Esophagus muscularis mucosa (tissue), 4 donors: ENCODE results near the gene PRODH2. TPM values are rescaled to one million over a fixed set of nuclear protein-coding genes. Genes with fewer than 3 reads are reported as not detected.
"Not testable (repeated sequence)": the region's sequence is repeated elsewhere in the genome, so short reads cannot be mapped to it uniquely, and the experiment has no call there.

Source experiments
- DNase-seq: peaks from one replicate; pipeline ENCODE4 v3.0.0-alpha.2; 2017; ENCODE audit errors: extremely low spot score
- H3K27ac ChIP-seq, 4 donors: fragments of 200-600 bp; sonication (generic); replicated peaks in 1 of 4; 1 replicate in 3 of 4; 2 replicates in 1 of 4; pipeline ENCODE4 v1.5.1; 2016 to 2019; ENCODE audit warnings: mild to moderate bottlenecking in 1 of 4
- H3K27me3 ChIP-seq, 4 donors: fragments of 200-600 bp; sonication (generic); one replicate each; pipeline versions ENCODE4 v1.5.1 to v1.6.0; 2016 to 2019
- H3K36me3 ChIP-seq, 4 donors: fragments of 200-600 bp; sonication (generic); one replicate each; pipeline ENCODE4 v1.5.1; 2016 to 2019
- H3K4me1 ChIP-seq, 4 donors: fragments of 200-600 bp; sonication (generic); one replicate each; pipeline ENCODE4 v1.5.1; 2016 to 2019
- H3K4me3 ChIP-seq, 4 donors: fragments of 200-600 bp; sonication (generic); 1 replicate in 2 of 4; 2 replicates in 2 of 4; pipeline ENCODE4 v1.5.1; 2016 to 2019; ENCODE audit warnings: mild to moderate bottlenecking in 4 of 4, moderate library complexity in 1 of 4
- H3K9me3 ChIP-seq, 4 donors: fragments of 200-600 bp; sonication (generic); 1 replicate in 3 of 4; 2 replicates in 1 of 4; pipeline ENCODE4 v1.5.1; 2016 to 2019
- EP300 ChIP-seq: sonication (generic); formaldehyde crosslinking; IDR thresholded peaks from one replicate; pipeline ENCODE4 v1.6.1; 2017; ENCODE audit warnings: antibody characterized with exemption
- POLR2A ChIP-seq: fragments of 450-650 bp; IDR thresholded peaks from one replicate; pipeline ENCODE4 v1.6.1; 2017; ENCODE audit warnings: antibody characterized with exemption, moderate library complexity, mild to moderate bottlenecking, low read depth
- POLR2AphosphoS5 ChIP-seq, 2 donors: sonication (generic); formaldehyde crosslinking; IDR thresholded peaks; one replicate each; pipeline ENCODE4 v1.6.1; 2017; ENCODE audit warnings: antibody characterized with exemption in 2 of 2
- WGBS: methylation state at CpG from one replicate; pipeline ENCODE4 v1.1.5; 2018; 5-methylcytosine and 5-hydroxymethylcytosine counted together
- intact Hi-C: fragments of 100-400 bp; cut with DNase I; formaldehyde crosslinking; loops from one replicate; pipeline ENCODE4 v1.15.1; 2023
- total RNA-seq, 4 donors: library from RNA; depleted of rRNA; stranded (reverse); fragments of >200 nt; gene quantifications; one replicate each; pipeline versions ENCODE4 v1.1.0 to v1.2.1, GENCODE V29; 2016
- TF ChIP-seq, protein P1 (sequence below), 3 experiments: fragments of 200-600 bp in 2 of 3; fragments of 450-650 bp in 1 of 3; sonication (generic) in 2 of 3; IDR thresholded peaks; one replicate each; pipeline ENCODE4 v1.5.1; 2017 to 2019; ENCODE audit warnings: antibody characterized with exemption in 3 of 3, mild to moderate bottlenecking in 2 of 3, moderate library complexity in 1 of 3

Gene PRODH2
- total RNA-seq, 4 donors from 2014 or later = not detected

DNA sequence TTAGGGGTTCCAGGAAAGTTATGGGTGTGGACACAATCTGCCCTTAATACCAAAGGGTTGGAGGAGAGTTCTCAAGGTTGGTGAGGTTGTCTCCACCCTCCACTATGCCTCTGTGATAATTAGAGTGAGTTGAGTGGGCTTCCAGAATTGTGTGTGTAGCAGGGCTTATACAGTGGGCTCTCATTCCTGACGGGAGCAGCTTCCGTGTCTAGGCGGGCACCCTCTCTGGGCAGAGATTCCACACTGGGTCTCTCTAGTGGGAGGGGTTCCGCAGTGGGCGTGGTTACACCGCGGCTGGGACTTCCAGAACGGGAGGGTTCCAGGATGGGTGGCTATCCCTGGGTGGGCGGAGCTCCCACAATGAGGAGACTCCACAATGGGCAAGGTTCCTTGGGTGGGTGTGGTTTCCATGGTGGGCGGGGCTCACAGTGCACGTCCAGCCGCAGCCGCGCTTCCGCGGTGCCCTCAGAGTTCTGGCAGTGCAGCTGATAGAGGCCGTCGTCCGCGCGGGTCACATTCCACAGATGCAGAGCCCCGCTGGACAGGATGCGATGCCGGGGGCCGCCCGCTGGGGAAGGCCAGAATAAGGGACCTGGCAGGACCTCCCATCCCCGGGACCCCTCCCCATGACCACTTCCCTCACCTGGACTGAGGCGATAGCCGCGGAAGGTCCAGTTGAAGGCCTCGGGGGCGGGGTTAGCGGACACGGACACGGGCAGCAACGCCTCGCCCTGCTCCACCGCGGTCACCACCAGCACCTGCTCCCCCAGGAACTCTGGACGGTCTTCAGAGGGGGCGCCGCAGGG, 31.2 kb upstream of the PRODH2 start:
- intact Hi-C loops = no loop called here
- H3K4me1 ChIP-seq = peaks cover 9 to 25% (median 23%) of the 10 kb centered on the region in 4 donors
- H3K36me3 ChIP-seq = no peaks in the 10 kb centered on the region
- WGBS = 19% methylated on average over 6 of the region's 42 CpGs
- no peak overlapping the region for H3K27ac ChIP-seq
- no peak for TF ChIP-seq POLR2AphosphoS5 (IDR thresholded peaks at IDR 0.05)
- TF ChIP-seq, protein P1, sequence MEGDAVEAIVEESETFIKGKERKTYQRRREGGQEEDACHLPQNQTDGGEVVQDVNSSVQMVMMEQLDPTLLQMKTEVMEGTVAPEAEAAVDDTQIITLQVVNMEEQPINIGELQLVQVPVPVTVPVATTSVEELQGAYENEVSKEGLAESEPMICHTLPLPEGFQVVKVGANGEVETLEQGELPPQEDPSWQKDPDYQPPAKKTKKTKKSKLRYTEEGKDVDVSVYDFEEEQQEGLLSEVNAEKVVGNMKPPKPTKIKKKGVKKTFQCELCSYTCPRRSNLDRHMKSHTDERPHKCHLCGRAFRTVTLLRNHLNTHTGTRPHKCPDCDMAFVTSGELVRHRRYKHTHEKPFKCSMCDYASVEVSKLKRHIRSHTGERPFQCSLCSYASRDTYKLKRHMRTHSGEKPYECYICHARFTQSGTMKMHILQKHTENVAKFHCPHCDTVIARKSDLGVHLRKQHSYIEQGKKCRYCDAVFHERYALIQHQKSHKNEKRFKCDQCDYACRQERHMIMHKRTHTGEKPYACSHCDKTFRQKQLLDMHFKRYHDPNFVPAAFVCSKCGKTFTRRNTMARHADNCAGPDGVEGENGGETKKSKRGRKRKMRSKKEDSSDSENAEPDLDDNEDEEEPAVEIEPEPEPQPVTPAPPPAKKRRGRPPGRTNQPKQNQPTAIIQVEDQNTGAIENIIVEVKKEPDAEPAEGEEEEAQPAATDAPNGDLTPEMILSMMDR (IDR thresholded peaks at IDR 0.05) = no peak
- no peak for TF ChIP-seq POLR2A
- TF ChIP-seq EP300 = no peak
- H3K27me3 ChIP-seq = peaks cover 0 to 78% (median 38%) of the 10 kb centered on the region in 4 donors
- DNase-seq = no peak
- H3K4me3 ChIP-seq = no peak overlapping the region
- peaks cover 0 to 9% (median 6%) of the 10 kb centered on the region in 4 donors for H3K9me3 ChIP-seq

DNA sequence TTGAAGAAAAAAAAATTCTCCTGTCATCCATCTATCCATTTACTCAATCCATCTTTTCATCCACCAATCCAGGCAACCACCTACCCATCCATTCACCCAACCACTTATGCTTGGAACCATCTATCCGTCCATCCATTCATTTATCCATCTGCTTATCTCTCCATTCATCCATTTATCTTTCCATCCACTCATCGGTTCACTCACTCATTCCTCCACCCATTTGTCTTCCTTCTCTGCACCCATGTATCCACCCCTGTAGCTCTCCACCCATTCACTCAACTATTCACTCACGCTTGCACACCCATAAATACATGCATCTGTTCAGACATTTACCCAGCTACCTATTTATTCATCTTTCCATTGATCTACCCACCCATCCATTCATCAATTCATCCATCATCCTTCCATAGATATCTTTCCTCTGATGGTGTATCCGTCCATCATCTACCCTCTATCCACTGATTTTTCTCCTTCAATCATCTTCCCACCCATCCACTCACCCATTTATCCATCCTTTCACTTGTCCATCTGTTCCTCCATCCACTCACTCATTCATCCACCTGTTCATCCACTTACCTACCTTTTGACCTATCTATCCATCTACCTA, 30.1 kb upstream of the PRODH2 start:
- TF ChIP-seq EP300 (no peak), POLR2AphosphoS5 (IDR thresholded peaks at IDR 0.05) (no peak), POLR2A (no peak)
- TF ChIP-seq, protein P1 (IDR thresholded peaks at IDR 0.05) = no peak
- WGBS = 86% methylated on average over 4 of the region's 4 CpGs
- intact Hi-C loops = no loop called here
- H3K27ac ChIP-seq = no peak overlapping the region
- H3K36me3 ChIP-seq = no peaks in the 10 kb centered on the region
- no peak for DNase-seq
- peaks cover 0 to 18% (median 13%) of the 10 kb centered on the region in 4 donors for H3K9me3 ChIP-seq
- H3K4me3 ChIP-seq = no peak overlapping the region
- H3K27me3 ChIP-seq = peaks cover 0 to 74% (median 33%) of the 10 kb centered on the region in 4 donors
- H3K4me1 ChIP-seq = peaks cover 9 to 25% (median 23%) of the 10 kb centered on the region in 4 donors

DNA sequence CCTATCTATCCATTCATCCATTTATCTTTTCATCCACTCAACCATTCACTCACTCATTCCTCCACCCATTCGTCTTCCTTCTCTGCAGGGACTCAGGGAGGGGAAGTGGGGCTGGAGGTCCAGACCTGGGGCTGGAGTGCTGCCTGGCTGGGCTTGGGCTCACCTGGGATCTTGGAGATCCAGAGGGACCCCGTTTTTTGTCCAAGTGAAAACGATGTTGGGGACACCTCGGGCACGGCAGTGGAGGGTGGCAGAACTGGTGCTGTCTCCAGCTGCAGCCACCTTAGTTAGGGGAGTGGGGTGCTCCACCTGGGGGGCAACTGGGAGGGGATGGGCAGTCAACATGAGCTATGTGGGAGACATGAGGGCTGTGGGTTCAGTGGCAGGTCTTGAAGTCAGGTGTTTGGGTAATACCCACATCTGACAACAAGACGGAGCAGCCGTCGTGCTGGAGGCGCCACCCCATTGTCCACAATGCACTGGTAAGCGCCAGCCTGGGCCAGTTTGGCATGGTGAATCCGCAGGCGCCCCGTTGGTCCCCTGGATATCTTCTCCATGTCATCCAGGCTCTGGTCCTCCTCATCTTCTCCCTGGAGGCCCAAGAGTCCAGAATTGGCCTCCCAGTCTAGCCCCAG, 29.4 kb upstream of the PRODH2 start:
- peaks cover 0 to 72% (median 32%) of the 10 kb centered on the region in 4 donors for H3K27me3 ChIP-seq
- intact Hi-C loops = no loop called here
- WGBS = 82% methylated on average over 13 of the region's 13 CpGs
- no peak for TF ChIP-seq EP300
- TF ChIP-seq, protein P1 (IDR thresholded peaks at IDR 0.05) = no peak
- TF ChIP-seq POLR2AphosphoS5 (IDR thresholded peaks at IDR 0.05) = no peak
- TF ChIP-seq POLR2A = no peak
- no peak overlapping the region for H3K4me3 ChIP-seq
- no peak for DNase-seq
- peaks cover 0 to 18% (median 13%) of the 10 kb centered on the region in 4 donors for H3K9me3 ChIP-seq
- H3K27ac ChIP-seq = no peak overlapping the region
- peaks cover 9 to 25% (median 23%) of the 10 kb centered on the region in 4 donors for H3K4me1 ChIP-seq
- H3K36me3 ChIP-seq = no peaks in the 10 kb centered on the region

DNA sequence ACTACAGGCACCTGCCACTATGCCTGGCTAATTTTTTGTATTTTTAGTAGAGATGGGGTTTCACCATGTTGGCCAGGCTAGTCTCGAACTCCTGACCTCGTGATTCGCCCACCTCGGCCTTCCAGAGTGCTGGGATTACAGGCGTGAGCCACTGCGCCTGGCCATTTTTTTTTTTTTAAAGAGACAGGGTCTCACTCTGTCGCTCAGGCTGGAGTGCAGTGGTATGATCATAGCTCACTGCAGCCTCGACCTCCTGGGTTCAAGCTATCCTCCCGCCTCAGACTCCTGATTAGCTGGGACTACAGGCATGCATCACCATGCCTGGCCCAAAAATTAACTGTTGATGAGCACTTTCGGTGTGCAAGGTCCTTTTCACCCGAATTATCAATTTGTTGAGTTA, 23.5 kb upstream of the PRODH2 start:
- H3K4me3 ChIP-seq, H3K36me3 ChIP-seq, H3K4me1 ChIP-seq, intact Hi-C loops, DNase-seq, H3K27ac ChIP-seq: not testable (repeated sequence)
- Histone ChIP-seq H3K9me3 (peaks cover 0 to 18% (median 13%) of the 10 kb centered on the region in 4 donors), H3K27me3 (peaks cover 0 to 60% (median 6%) of the 10 kb centered on the region in 4 donors)
- 50% methylated on average over 11 of the region's 11 CpGs for WGBS

DNA sequence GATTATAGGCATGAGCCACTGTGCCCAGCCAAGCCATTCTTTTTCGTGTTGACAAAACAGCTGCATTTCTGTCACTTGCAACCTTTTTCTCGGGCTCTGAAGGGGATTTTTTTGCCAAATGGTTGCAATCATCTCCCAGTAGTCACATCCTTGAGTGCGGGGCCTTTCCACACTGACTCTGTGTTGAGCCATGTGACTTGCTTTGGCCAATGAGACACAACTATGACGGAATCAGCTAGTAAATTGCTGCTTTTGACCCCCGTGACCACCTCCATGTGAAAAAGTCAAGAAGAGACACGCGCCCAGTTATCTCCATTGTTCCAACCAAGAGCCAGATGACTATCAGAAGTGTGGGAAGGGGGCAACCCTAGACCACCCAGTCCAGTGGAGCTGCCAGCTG, 21.3 kb upstream of the PRODH2 start:
- H3K4me3 ChIP-seq = no peak overlapping the region
- H3K27ac ChIP-seq = no peak overlapping the region
- peaks cover 0 to 11% (median 7%) of the 10 kb centered on the region in 4 donors for H3K9me3 ChIP-seq
- H3K27me3 ChIP-seq = peaks cover 0 to 77% (median 6%) of the 10 kb centered on the region in 4 donors
- H3K36me3 ChIP-seq = no peaks in the 10 kb centered on the region
- no peaks in the 10 kb centered on the region for H3K4me1 ChIP-seq
- intact Hi-C loops = no loop called here
- no peak for DNase-seq
- TF ChIP-seq POLR2A (no peak), POLR2AphosphoS5 (IDR thresholded peaks at IDR 0.05) (no peak), EP300 (no peak)
- TF ChIP-seq, protein P1 (IDR thresholded peaks at IDR 0.05) = no peak
- 51% methylated on average over 7 of the region's 7 CpGs for WGBS
